Endothelial cell of umbilical vein (primary cell): ENCODE measurements around the gene GADD45G.

Experiments used
- CTCF ChIP-seq, 2 donors: IDR thresholded peaks; 1 replicate in 1 of 2; 2 replicates in 1 of 2; pipeline ENCODE4 v1.5.1; 2011; ENCODE audit warnings: low read length in 2 of 2, mild to moderate bottlenecking in 2 of 2, moderate library complexity in 2 of 2, control low read depth in 1 of 2, inconsistent platforms in 1 of 2, low read depth in 1 of 2; ENCODE audit not compliant: insufficient read depth in 1 of 2; ENCODE audit errors: extremely low read depth in 1 of 2
- EZH2 ChIP-seq: IDR thresholded peaks from 2 replicates; pipeline ENCODE4 v1.6.1; 2012; ENCODE audit warnings: borderline replicate concordance, low read depth, mild to moderate bottlenecking, moderate library complexity, low read length, inconsistent platforms; ENCODE audit not compliant: severe bottlenecking
- GATA2 ChIP-seq: IDR thresholded peaks from 2 replicates; pipeline ENCODE4 v1.7.0; 2011; ENCODE audit warnings: low read depth, mild to moderate bottlenecking, moderate library complexity, mixed read lengths, low read length; ENCODE audit not compliant: insufficient read length, insufficient read depth
- POLR2A ChIP-seq: IDR thresholded peaks from 2 replicates; pipeline ENCODE4 v1.6.1; 2012; ENCODE audit warnings: low read depth, mild to moderate bottlenecking, control low read depth, low read length
- POLR2AphosphoS5 ChIP-seq: IDR thresholded peaks from 2 replicates; pipeline ENCODE4 v1.6.1; 2012; ENCODE audit warnings: low read depth, mild to moderate bottlenecking, control low read depth, low read length, moderate library complexity; ENCODE audit not compliant: insufficient read depth

GRCh38 chr9:89638359-89638758 is 33.5 kb downstream of the GADD45G start:
- TF ChIP-seq POLR2AphosphoS5 (no peak), CTCF (IDR thresholded peaks at IDR 0.05; ENCODE audit: extremely low read depth in 1 of 2, insufficient read depth in 1 of 2, low read depth in 1 of 2, low read length in 2 of 2) (no peak), POLR2A (no peak), EZH2 (no peak), GATA2 (no peak)
